ENCODE results near the gene ARHGEF1.

ARHGEF1 gene

DNA sequence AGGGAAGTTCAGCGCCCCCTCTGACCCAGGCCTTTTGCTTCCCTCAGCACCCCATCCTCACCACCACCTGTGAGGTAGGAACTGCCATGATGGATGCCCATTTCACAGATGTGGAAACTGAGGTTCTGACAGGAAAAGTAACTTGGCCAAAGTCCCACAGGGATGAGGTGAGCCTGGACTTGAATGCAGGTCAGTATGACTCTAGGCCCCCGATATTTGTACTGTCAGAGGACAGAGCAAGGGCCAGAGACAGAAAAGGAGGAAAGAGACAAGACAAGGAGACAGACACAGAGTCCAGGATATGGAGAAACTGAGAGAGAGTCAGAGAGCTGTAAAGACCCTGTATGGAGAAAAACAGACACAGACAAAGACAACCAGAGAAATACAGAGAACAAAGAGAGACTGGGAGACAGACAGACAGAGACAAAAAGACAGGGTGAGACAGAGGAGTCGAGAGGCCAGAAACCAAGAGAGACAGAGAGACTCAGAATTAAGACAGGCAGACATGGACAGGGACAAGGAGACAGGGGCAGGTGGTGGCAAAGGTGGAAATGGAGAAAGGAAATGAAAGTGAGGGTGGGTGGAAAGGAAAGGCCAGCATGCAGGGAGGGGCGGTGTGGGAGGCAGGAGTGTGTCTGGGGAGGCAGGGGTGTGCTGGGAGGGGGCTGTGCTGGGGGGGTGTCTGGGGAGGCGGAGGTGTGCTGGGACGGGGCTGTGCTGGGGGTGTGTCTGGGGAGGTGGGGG lies 40.2 kb downstream of the ARHGEF1 start:
- no peak overlapping the region for H3K4me3 ChIP-seq (ENCODE audit: low read depth, low read length)
- TF ChIP-seq, protein P1, sequence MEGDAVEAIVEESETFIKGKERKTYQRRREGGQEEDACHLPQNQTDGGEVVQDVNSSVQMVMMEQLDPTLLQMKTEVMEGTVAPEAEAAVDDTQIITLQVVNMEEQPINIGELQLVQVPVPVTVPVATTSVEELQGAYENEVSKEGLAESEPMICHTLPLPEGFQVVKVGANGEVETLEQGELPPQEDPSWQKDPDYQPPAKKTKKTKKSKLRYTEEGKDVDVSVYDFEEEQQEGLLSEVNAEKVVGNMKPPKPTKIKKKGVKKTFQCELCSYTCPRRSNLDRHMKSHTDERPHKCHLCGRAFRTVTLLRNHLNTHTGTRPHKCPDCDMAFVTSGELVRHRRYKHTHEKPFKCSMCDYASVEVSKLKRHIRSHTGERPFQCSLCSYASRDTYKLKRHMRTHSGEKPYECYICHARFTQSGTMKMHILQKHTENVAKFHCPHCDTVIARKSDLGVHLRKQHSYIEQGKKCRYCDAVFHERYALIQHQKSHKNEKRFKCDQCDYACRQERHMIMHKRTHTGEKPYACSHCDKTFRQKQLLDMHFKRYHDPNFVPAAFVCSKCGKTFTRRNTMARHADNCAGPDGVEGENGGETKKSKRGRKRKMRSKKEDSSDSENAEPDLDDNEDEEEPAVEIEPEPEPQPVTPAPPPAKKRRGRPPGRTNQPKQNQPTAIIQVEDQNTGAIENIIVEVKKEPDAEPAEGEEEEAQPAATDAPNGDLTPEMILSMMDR (IDR thresholded peaks at IDR 0.05; ENCODE audit: low read depth, low read length) = no peak
- no peak for TF ChIP-seq MYC (IDR thresholded peaks at IDR 0.05; ENCODE audit: low read depth, low read length)
- no peak for DNase-seq (ENCODE audit: low read depth)

DNA sequence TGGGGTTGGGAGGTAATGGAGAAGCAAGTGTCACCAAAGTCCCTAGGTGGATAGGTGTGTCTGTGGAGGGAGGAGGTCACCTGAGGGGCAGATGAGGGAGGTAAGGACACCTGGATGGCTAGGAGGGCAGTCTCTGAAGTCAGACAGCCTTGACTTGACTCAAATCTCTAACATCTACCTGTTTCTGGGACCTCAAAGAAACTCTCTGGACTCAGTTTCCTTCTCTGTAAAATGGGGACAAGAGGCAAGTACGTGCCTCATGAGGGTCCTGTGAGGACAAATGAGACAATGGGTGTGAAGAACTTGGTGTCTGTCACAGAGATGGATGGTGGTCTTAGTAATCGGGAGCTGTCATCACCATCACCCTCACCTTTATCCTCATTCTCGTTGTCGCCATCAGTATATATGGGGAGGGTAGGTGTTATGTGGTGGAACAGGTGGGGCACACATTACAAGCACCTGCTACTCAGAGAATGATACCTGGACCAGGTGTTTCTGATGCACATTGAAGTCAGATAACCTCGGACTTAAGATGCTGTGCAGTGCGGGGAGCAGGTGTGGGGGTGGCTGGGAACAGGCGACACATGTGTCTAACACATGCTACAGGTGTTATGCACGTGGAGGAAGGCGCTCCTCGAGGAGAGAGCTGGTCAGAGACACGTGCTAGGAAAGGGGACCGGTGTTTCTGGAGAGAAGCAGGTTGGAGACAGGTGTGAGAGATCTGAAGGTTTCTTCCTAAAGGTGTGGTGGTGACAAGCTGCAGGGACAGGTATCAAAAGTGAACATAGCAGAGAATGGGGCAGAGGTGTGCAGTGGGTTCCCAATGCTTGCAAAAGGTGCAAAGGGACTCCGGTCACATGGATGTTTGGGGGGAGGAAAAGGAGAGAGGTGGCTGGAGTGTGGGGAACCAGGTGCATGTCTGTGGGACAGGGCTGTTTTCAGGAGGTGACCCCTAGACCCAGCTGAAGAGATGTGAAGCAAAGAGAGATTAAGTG lies 41.5 kb downstream of the ARHGEF1 start:
- no peak for DNase-seq (ENCODE audit: low read depth)
- H3K4me3 ChIP-seq (ENCODE audit: low read depth, low read length) = no peak overlapping the region
- TF ChIP-seq, protein P2, sequence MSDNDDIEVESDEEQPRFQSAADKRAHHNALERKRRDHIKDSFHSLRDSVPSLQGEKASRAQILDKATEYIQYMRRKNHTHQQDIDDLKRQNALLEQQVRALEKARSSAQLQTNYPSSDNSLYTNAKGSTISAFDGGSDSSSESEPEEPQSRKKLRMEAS (IDR thresholded peaks at IDR 0.05; ENCODE audit: low read depth, low read length) = no peak
- TF ChIP-seq, protein P1 (IDR thresholded peaks at IDR 0.05; ENCODE audit: low read depth, low read length) = no peak
- TF ChIP-seq MYC (IDR thresholded peaks at IDR 0.05; ENCODE audit: low read depth, low read length) (no peak), POLR2A (IDR thresholded peaks at IDR 0.05; ENCODE audit: extremely low read depth, insufficient read length) (no peak)

DNA sequence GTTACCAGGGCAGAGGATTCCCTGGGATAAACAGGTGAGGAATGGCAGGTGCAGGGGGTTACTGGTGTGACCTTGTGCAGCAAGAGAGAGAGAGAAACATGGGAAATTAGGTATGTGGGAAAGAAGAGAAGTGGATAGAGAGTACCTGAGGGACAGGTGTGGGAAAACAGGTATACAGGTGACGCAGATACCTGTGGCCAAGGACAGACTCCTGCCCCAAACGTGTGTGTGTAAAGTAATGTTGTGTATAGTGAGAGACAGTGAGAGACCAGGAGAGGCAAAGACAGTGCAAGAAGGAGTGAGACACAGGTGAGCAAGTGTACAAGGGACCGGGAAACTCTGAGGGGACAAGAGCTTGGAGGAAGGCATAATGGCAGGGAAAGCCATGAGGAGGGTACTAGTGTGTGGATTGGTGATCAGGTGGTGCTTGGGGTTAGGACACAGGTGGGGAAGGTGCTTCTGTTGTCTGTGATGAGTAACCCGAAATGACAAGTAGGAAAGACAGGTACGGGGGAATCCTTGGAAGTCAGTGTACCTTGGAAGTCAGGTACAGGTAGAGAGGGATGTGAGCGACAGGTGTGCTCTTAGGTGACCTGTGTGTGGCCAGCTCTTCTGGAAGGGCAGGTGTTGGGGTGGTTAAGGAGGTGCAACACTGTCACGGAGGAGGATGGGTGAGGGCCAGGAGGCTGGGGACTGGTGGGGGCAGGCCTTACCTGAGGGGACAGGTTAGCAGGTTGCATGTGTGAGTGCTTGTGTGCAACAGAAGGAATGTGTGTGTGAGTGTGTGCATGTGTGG lies 42.4 kb downstream of the ARHGEF1 start:
- H3K4me3 ChIP-seq (ENCODE audit: low read depth, low read length) = no peak overlapping the region
- DNase-seq (ENCODE audit: low read depth) = no peak
- TF ChIP-seq POLR2A (IDR thresholded peaks at IDR 0.05; ENCODE audit: extremely low read depth, insufficient read length) (no peak), MYC (IDR thresholded peaks at IDR 0.05; ENCODE audit: low read depth, low read length) (no peak)
- TF ChIP-seq, protein P2 (IDR thresholded peaks at IDR 0.05; ENCODE audit: low read depth, low read length) = no peak
- TF ChIP-seq, protein P1 (IDR thresholded peaks at IDR 0.05; ENCODE audit: low read depth, low read length) = no peak

DNA sequence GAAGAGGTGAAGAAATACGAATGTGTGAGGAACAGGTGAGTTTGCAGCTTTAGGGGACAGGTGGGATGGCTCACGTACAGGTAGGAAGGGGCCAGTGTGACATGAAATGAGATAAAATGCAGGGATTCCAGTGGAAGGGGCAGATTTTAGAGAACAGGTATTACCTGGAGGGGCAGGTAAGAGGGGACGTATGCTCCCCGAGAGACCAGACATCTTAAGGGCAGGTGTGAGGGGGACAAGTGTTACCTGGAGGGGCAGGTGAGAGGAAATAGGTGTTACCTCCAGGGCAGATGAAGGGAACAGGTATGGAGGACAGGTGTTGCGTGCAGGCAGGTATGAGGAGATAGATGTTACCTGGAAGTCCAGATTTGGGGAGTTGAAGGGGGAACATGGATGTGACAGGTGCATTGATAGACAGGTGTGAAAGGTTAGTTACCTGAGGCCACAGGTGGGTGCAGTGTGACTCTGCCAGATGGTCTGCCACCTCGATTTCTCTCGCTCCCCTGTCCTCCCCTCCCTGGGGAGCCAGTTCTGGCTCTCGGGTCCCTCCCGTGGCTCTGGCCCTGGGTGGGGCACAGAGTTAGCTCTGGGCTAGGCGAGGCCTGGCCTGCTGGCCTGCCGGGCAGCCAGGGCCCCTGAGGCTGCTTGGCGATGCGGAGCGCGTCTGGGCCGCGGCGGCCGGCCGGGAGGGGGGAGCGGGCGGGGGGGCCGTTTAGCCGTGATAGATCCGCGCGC lies 43.2 kb downstream of the ARHGEF1 start:
- TF ChIP-seq POLR2A (IDR thresholded peaks at IDR 0.05; ENCODE audit: extremely low read depth, insufficient read length) (no peak), MYC (IDR thresholded peaks at IDR 0.05; ENCODE audit: low read depth, low read length) (no peak)
- TF ChIP-seq, protein P2 (IDR thresholded peaks at IDR 0.05; ENCODE audit: low read depth, low read length) = no peak
- no peak overlapping the region for H3K4me3 ChIP-seq (ENCODE audit: low read depth, low read length)
- no peak for DNase-seq (ENCODE audit: low read depth)

DNA sequence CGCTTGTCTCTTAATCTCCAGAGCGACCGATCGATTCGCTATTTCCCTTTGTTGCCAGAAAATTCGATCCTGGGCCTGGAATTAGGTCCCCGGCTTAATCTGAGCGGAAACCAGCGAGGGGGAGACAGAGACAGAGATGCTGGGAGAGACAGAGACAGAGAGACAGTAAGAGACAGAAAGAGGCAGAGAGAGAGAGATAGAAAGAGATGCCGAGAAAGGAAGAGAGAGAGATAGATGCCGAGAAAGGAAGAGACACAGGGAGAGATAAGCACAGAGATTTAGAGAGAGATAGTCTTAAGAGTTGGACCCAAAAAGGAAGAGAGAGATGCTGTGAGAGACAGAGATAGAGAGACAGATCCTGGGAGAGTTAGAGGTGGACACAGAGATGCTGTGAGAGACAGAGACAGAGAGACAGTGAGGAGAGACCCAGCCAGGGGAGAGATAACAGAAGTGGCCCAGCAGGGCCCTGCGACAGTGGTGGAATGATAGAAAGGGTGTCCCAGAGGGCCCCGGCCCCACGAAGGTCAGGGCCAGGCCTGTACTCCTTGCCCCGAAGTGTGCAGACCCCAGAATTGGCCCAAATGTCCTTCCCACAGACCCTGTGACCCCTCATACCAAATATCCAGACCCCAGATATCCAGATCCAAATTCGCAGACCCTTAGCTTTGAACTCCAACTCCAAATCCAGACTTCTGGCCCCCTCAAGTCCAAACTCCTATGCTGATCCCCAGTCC lies 43.9 kb downstream of the ARHGEF1 start:
- no peak overlapping the region for H3K4me3 ChIP-seq (ENCODE audit: low read depth, low read length)
- no peak for DNase-seq (ENCODE audit: low read depth)
- TF ChIP-seq, protein P2 (IDR thresholded peaks at IDR 0.05; ENCODE audit: low read depth, low read length) = no peak
- TF ChIP-seq POLR2A (IDR thresholded peaks at IDR 0.05; ENCODE audit: extremely low read depth, insufficient read length) (no peak), MYC (IDR thresholded peaks at IDR 0.05; ENCODE audit: low read depth, low read length) (no peak)
- TF ChIP-seq, protein P1 (IDR thresholded peaks at IDR 0.05; ENCODE audit: low read depth, low read length) = no peak
